GM12801 (cell line): ENCODE data around the gene ARHGEF7.

Source experiments
- CTCF ChIP-seq: IDR thresholded peaks from one replicate; pipeline ENCODE4 v1.5.1; 2011; ENCODE audit warnings: control low read depth; ENCODE audit not compliant: insufficient read length; ENCODE audit errors: extremely low read depth

The ARHGEF7 gene

GRCh38 chr13:111145071-111145470 is 30.0 kb downstream of the ARHGEF7 start:
- TF ChIP-seq CTCF: no peak

DNA sequence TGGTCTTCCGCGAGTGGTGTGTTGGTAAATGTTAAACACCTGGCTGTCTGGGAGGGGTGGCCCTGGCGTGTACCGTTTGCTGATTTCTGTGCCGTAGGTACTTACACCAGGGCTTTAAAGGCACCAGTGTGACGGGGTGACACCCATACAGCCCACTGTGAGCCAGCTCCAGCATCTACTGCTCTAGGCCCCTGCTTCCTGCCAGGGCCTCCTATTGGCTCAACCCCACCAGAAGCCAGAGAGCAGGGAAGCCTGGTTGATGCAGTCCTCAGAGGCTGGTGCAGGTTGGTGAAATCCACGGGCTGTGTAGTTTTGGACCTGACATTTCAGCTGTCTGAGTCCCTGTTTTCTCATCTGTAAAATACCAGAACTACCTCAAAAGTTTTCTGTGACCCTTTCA is 30.4 kb downstream of the ARHGEF7 start:
- TF ChIP-seq CTCF: no peak

DNA sequence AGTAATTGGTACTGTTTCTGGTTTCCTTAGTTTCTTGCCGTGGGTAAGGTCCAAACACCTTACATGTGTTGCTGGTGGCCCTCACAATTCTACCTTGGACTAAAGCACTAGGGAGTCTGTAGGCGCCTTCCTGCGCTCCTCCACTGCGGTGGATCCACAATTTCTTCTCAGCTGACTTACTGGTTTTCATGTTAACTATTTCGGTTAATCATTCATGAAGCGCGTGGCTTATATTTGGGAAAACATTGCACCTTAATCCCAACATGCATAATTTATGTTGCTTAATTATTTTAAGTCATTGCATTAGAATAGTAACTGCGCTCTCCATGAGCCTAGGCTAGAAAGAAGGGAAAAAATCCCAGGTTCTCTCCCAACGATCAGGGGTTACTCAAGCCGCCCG is 37.7 kb downstream of the ARHGEF7 start:
- TF ChIP-seq CTCF: no peak

GRCh38 chr13:111153279-111153976 is 38.3 kb downstream of the ARHGEF7 start:
- TF ChIP-seq CTCF: no peak

DNA sequence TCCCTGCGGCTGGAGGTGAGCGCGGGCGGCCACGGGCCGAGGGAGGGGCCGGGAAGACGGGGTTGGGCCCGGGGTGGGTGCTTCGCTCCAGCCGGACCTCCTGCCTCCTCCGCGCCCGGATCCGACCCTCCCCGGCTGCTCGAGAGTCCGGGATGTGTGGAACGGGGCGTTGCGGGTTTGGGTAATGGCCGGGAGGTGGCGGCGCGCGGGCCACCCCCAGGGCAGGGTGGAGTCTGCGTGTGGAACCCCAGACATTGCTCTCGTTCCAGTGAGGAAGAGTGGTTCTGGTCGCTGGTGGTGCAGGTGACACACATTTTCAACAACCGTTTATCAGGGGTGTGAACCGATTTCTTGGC is 38.8 kb downstream of the ARHGEF7 start:
- no peak for TF ChIP-seq CTCF

DNA sequence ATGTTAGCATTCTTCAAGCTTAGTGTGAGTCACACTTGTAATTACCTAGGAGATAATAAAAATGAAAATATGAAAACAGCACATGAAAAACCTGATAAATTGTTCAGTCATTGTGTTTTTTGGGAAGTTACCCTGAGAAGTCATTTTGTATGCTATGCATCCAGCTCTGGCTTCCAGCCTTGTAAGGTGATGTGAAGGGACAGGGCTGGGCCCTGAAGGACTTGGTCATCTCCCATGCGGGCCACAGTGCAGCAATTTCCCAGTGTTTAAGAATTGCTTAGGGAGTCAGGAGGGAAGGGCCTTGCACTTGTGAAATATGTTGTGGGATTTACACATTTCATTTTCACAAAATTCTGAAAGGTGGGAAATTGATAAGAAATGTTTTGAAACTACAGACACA is 41.3 kb downstream of the ARHGEF7 start:
- TF ChIP-seq CTCF: no peak

DNA sequence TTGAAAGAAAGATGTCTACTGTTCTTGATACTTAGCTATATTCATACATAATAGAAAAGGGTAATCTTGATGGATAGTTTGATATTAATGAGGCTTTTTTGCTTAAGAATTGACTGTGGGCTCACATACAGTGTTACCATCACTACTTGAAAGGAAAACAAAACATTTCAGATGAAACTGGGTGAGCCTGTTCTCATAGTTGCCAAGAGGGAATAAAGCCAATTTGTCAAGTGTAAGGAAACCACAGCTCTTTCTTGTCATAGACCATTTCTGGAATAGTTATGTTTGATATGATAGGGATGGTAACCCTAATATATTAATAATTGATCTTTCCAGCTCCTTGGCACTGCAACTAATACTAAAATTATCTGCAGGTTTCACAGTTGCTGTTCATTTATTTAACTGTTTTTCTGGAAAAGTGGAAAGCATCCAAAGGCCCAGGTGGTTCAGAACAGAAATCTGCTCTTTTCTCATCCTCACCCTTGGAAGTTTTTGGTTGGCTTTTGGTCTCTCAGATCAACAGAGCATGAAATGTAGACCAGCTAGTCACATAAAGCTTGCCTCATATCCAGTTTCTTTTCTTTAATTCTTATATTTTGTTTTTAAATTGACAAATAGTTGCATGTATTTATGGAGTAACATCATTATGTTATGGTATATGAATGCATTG is 43.2 kb downstream of the ARHGEF7 start:
- no peak for TF ChIP-seq CTCF
